Measurements from ENCODE around the gene ROPN1L. TPM values are rescaled to one million over a fixed set of nuclear protein-coding genes. Genes with fewer than 3 reads are reported as not detected.

Gene ROPN1L
- total and polyA plus RNA-seq, 2 of the 13 experiments (the other 11 are each of a cell fraction or from before 2014, with no cell fraction given), result not detected

DNA sequence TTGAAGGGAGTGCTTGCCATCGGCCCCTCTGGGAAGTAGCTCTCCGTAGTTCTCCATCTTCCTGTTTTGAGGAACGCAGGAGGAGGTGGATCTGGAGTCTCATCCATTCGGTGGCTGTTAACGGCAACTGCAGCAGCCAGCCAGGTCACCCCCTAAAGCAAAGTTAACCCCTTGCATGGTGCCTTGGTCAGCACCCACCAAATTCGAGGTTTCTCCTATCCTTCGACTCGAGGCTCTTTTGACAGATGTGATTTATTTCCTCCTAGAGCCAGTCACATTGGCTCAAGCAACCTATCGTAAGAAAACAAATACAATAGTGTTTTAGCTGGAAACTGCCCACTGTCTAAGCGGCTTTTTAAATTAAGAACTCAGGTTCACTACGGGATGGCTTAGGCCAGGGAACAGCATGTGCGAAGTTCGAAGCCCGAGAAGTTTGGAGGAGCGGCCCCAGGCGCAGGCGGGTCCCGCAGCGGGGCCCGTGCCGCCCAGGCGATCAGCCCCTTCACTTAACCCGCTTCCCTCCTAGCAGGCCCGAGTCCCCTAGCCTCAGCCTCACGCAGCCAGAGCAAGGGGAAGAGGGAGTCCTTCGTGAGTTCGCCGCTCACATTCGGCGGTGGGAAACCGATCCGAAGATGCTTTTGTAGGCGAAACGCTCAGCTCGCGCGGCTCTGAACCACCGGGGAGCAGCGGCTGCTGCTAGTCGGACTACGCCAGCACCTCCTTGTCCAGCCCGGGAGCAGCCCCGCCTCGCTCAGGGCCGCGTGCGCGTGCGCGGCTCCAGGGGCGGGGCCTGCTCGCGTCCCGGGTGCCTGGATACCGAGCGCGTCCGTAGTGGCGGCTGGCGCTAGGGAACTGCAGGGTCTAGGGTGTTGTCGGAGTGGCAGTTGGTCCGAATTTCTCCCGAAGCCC is at the start of gene ROPN1L (continued):
- TF ChIP-seq, protein P1, sequence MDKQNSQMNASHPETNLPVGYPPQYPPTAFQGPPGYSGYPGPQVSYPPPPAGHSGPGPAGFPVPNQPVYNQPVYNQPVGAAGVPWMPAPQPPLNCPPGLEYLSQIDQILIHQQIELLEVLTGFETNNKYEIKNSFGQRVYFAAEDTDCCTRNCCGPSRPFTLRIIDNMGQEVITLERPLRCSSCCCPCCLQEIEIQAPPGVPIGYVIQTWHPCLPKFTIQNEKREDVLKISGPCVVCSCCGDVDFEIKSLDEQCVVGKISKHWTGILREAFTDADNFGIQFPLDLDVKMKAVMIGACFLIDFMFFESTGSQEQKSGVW (CRISPR knock-in tag; IDR thresholded peaks at IDR 0.05; ENCODE audit: borderline replicate concordance), result no peak
- TF ChIP-seq, protein P2, sequence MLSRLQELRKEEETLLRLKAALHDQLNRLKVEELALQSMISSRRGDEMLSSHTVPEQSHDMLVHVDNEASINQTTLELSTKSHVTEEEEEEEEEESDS (CRISPR knock-in tag; IDR thresholded peaks at IDR 0.05; ENCODE audit: borderline replicate concordance), result no peak
- TF ChIP-seq, protein P3, sequence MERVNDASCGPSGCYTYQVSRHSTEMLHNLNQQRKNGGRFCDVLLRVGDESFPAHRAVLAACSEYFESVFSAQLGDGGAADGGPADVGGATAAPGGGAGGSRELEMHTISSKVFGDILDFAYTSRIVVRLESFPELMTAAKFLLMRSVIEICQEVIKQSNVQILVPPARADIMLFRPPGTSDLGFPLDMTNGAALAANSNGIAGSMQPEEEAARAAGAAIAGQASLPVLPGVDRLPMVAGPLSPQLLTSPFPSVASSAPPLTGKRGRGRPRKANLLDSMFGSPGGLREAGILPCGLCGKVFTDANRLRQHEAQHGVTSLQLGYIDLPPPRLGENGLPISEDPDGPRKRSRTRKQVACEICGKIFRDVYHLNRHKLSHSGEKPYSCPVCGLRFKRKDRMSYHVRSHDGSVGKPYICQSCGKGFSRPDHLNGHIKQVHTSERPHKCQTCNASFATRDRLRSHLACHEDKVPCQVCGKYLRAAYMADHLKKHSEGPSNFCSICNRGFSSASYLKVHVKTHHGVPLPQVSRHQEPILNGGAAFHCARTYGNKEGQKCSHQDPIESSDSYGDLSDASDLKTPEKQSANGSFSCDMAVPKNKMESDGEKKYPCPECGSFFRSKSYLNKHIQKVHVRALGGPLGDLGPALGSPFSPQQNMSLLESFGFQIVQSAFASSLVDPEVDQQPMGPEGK (CRISPR knock-in tag; IDR thresholded peaks at IDR 0.05), result no peak
- TF ChIP-seq CHD4 (IDR thresholded peaks at IDR 0.05; ENCODE audit: borderline replicate concordance, low read length), result no peak
- TF ChIP-seq AKAP8 (CRISPR knock-in tag; IDR thresholded peaks at IDR 0.05), result no peak
- TF ChIP-seq, protein P4, sequence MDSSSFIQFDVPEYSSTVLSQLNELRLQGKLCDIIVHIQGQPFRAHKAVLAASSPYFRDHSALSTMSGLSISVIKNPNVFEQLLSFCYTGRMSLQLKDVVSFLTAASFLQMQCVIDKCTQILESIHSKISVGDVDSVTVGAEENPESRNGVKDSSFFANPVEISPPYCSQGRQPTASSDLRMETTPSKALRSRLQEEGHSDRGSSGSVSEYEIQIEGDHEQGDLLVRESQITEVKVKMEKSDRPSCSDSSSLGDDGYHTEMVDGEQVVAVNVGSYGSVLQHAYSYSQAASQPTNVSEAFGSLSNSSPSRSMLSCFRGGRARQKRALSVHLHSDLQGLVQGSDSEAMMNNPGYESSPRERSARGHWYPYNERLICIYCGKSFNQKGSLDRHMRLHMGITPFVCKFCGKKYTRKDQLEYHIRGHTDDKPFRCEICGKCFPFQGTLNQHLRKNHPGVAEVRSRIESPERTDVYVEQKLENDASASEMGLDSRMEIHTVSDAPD (CRISPR knock-in tag; IDR thresholded peaks at IDR 0.05), result 0 out of 2 replicates have a peak, but pooled peaks have one; percentile 30
- no peak for TF ChIP-seq ZSCAN22 (CRISPR knock-in tag; IDR thresholded peaks at IDR 0.05)
- TF ChIP-seq, protein P5, sequence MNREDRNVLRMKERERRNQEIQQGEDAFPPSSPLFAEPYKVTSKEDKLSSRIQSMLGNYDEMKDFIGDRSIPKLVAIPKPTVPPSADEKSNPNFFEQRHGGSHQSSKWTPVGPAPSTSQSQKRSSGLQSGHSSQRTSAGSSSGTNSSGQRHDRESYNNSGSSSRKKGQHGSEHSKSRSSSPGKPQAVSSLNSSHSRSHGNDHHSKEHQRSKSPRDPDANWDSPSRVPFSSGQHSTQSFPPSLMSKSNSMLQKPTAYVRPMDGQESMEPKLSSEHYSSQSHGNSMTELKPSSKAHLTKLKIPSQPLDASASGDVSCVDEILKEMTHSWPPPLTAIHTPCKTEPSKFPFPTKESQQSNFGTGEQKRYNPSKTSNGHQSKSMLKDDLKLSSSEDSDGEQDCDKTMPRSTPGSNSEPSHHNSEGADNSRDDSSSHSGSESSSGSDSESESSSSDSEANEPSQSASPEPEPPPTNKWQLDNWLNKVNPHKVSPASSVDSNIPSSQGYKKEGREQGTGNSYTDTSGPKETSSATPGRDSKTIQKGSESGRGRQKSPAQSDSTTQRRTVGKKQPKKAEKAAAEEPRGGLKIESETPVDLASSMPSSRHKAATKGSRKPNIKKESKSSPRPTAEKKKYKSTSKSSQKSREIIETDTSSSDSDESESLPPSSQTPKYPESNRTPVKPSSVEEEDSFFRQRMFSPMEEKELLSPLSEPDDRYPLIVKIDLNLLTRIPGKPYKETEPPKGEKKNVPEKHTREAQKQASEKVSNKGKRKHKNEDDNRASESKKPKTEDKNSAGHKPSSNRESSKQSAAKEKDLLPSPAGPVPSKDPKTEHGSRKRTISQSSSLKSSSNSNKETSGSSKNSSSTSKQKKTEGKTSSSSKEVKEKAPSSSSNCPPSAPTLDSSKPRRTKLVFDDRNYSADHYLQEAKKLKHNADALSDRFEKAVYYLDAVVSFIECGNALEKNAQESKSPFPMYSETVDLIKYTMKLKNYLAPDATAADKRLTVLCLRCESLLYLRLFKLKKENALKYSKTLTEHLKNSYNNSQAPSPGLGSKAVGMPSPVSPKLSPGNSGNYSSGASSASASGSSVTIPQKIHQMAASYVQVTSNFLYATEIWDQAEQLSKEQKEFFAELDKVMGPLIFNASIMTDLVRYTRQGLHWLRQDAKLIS (CRISPR knock-in tag; IDR thresholded peaks at IDR 0.05), result no peak
- no peak for TF ChIP-seq ZBTB21 (CRISPR knock-in tag; IDR thresholded peaks at IDR 0.05)
- no peak for TF ChIP-seq FOXM1 (CRISPR knock-in tag; IDR thresholded peaks at IDR 0.05)
- TF ChIP-seq, protein P6, sequence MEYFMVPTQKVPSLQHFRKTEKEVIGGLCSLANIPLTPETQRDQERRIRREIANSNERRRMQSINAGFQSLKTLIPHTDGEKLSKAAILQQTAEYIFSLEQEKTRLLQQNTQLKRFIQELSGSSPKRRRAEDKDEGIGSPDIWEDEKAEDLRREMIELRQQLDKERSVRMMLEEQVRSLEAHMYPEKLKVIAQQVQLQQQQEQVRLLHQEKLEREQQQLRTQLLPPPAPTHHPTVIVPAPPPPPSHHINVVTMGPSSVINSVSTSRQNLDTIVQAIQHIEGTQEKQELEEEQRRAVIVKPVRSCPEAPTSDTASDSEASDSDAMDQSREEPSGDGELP (IDR thresholded peaks at IDR 0.05; ENCODE audit: borderline replicate concordance, low read depth), result peak; percentile 24; the same call in 1 of the 2 replicates
- TF ChIP-seq RXRB (CRISPR knock-in tag; IDR thresholded peaks at IDR 0.05; ENCODE audit: borderline replicate concordance), result no peak
- no peak for TF ChIP-seq CREM (IDR thresholded peaks at IDR 0.05)
- TF ChIP-seq CREM (CRISPR knock-in tag; IDR thresholded peaks at IDR 0.05), result no peak
- no peak; the same call in 1 of the 2 replicates for TF ChIP-seq ZNF773 (CRISPR knock-in tag; IDR thresholded peaks at IDR 0.05; ENCODE audit: borderline replicate concordance)
- TF ChIP-seq PTBP1 (IDR thresholded peaks at IDR 0.05; ENCODE audit: low read depth, low read length, poor library complexity, severe bottlenecking), result peak; percentile 53
- no peak for TF ChIP-seq SIX4 (CRISPR knock-in tag; IDR thresholded peaks at IDR 0.05)
- TF ChIP-seq MEF2D (CRISPR knock-in tag; IDR thresholded peaks at IDR 0.05), result no peak
- 0 out of 2 replicates have a peak, but pooled peaks have one; percentile 37 for TF ChIP-seq ZNF879 (CRISPR knock-in tag; IDR thresholded peaks at IDR 0.05)
- TF ChIP-seq ZNF747 (CRISPR knock-in tag; IDR thresholded peaks at IDR 0.05; ENCODE audit: borderline replicate concordance), result 0 out of 2 replicates have a peak, but pooled peaks have one; percentile 22
